ENCODE results near the gene PHF2.

- TF ChIP-seq, protein P1, sequence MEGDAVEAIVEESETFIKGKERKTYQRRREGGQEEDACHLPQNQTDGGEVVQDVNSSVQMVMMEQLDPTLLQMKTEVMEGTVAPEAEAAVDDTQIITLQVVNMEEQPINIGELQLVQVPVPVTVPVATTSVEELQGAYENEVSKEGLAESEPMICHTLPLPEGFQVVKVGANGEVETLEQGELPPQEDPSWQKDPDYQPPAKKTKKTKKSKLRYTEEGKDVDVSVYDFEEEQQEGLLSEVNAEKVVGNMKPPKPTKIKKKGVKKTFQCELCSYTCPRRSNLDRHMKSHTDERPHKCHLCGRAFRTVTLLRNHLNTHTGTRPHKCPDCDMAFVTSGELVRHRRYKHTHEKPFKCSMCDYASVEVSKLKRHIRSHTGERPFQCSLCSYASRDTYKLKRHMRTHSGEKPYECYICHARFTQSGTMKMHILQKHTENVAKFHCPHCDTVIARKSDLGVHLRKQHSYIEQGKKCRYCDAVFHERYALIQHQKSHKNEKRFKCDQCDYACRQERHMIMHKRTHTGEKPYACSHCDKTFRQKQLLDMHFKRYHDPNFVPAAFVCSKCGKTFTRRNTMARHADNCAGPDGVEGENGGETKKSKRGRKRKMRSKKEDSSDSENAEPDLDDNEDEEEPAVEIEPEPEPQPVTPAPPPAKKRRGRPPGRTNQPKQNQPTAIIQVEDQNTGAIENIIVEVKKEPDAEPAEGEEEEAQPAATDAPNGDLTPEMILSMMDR (IDR thresholded peaks at IDR 0.05) = no peak
- TF ChIP-seq POLR2A (IDR thresholded peaks at IDR 0.05) = no peak
Measured at GRCh38 chr9:93552923-93553322, 23.5 kb upstream of the PHF2 start.

Data from body of pancreas (tissue), 4 donors.